Activated T-helper 2 cell treated with anti-CD3 and anti-CD28 coated beads, Interferon-gamma antibody, Interleukin-2, Interleukin-4, amounts not matched to agents 10 μg/mL and 5 μg/mL and 100 μg/mL, durations not matched to agents 14 hours and 24 hours and 36 hours (primary cell): Measurements from ENCODE around the gene PBX3. TPM values are rescaled to one million over a fixed set of nuclear protein-coding genes. Genes with fewer than 3 reads are reported as not detected.
"Not testable (repeated sequence)": the region's sequence is repeated elsewhere in the genome, so short reads cannot be mapped to it uniquely, and the experiment has no call there.

ENCODE experiments used
- DNase-seq: peaks from one replicate; pipeline ENCODE4 v3.0.0; 2021; ENCODE audit warnings: low spot score
- H3K27ac Mint-ChIP-seq: one replicate; pipeline ENCODE4 v1.8.0; 2021; ENCODE audit warnings: mixed read lengths
- H3K27me3 Mint-ChIP-seq: one replicate; pipeline ENCODE4 v1.8.0; 2021; ENCODE audit warnings: low read depth, mixed read lengths
- H3K36me3 Mint-ChIP-seq: one replicate; pipeline ENCODE4 v1.8.0; 2021; ENCODE audit warnings: low read depth, mixed read lengths
- H3K4me1 Mint-ChIP-seq: one replicate; pipeline ENCODE4 v1.8.0; 2021; ENCODE audit warnings: low read depth, mixed read lengths
- H3K4me3 Mint-ChIP-seq: one replicate; pipeline ENCODE4 v1.8.0; 2021; ENCODE audit warnings: low read depth, mild to moderate bottlenecking, moderate library complexity, mixed read lengths
- H3K9me3 Mint-ChIP-seq: one replicate; pipeline ENCODE4 v1.8.0; 2021; ENCODE audit warnings: mixed read lengths
- intact Hi-C: fragments of 100-400 bp; cut with micrococcal nuclease; formaldehyde crosslinking; loops from one replicate; pipeline ENCODE4 v1.15.1; 2023
- total RNA-seq: library from RNA; stranded (reverse); gene quantifications from 2 replicates; pipeline ENCODE4 v1.2.3, GENCODE V29; 2022

Gene PBX3
- total RNA-seq, 1 donor from 2014 or later, result 20.6 TPM

- H3K9me3 Mint-ChIP-seq, result no peaks in the 10 kb centered on the region
- H3K27ac Mint-ChIP-seq, result no peak overlapping the region
- intact Hi-C loops, result no loop called here
Observed at GRCh38 chr9:125766468-125767221, 19.5 kb downstream of the PBX3 start.

DNA sequence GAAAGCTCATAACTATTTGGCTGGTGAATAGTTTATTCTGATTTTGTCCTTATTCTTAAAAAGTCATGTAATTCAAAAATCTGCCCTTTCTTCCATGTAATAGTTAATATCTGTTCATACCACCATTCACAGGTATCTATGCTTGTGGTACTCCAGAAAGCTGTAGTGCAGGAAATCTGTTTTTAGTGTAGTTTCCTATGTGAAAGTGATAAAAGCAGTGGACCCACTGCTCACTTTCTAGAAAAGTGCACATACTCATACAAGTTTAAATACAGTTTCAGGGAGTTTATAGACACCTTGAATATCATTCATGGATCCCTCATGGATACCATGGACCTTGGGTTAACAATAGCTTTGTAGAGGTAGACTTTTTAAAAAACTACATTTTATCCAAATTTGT lies 20.2 kb downstream of the PBX3 start:
- H3K4me1 Mint-ChIP-seq, result peaks cover 11% of the 10 kb centered on the region
- no peaks in the 10 kb centered on the region for H3K9me3 Mint-ChIP-seq
- no peak overlapping the region for H3K27ac Mint-ChIP-seq
- intact Hi-C loops, result no loop called here
- no peak for DNase-seq
- no peaks in the 10 kb centered on the region for H3K27me3 Mint-ChIP-seq
- no peaks in the 10 kb centered on the region for H3K36me3 Mint-ChIP-seq
- no peak overlapping the region for H3K4me3 Mint-ChIP-seq

More at GRCh38 chr9:125766468-125767221, 19.5 kb downstream of the PBX3 start:
- no peak for DNase-seq
- Mint-ChIP-seq H3K4me3 (no peak overlapping the region), H3K36me3 (no peaks in the 10 kb centered on the region), H3K27me3 (no peaks in the 10 kb centered on the region), H3K4me1 (peaks cover 11% of the 10 kb centered on the region)

DNA sequence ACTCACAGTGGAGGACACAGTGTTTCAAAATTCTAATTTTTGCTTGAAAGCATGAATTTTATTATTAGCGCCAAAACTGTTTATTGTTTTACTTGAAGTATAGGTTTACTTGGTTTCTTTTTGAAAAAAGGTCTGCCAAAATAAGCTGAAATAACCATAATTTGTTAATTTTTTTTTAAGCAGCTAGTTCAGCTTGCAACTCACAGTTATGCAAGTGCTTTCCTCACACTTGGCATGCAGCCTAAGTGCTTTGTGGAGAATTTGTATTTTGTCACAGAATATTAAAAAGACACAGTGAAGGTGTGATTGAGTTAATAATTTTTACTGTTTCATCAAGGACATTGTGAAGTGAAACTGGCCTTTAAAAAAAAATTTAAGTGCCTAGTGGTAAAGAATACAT lies 21.6 kb downstream of the PBX3 start:
- peaks cover 9% of the 10 kb centered on the region for H3K4me1 Mint-ChIP-seq
- DNase-seq, result no peak
- intact Hi-C loops, result no loop called here
- H3K27me3 Mint-ChIP-seq, result no peaks in the 10 kb centered on the region
- peaks cover 3% of the 10 kb centered on the region for H3K36me3 Mint-ChIP-seq
- H3K9me3 Mint-ChIP-seq, result no peaks in the 10 kb centered on the region
- no peak overlapping the region for H3K4me3 Mint-ChIP-seq
- no peak overlapping the region for H3K27ac Mint-ChIP-seq

DNA sequence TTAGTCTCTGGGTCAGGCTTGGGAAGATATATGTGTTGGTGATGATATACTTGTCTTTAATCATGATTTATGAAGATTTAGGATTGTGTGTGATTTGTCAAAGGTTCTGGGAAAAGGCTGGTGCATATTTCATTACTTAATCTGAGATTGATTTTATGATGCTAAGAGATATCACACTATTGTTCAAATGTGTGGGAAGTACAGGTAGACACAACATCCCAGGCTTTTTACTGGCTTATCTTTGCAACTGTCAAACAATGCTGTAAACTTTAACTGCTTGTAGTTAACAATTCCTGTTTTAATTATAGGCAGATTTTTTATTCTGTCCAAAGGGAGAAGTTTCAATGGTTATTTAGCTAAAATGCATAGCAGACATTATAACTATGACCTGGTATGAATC lies 23.9 kb downstream of the PBX3 start:
- intact Hi-C loops, result no loop called here
- Mint-ChIP-seq H3K9me3 (peaks cover 6% of the 10 kb centered on the region), H3K4me3 (no peak overlapping the region), H3K4me1 (peaks cover 9% of the 10 kb centered on the region), H3K36me3 (peaks cover 10% of the 10 kb centered on the region), H3K27me3 (no peaks in the 10 kb centered on the region), H3K27ac (no peak overlapping the region)
- DNase-seq, result no peak

- Mint-ChIP-seq H3K9me3 (peaks cover 7% of the 10 kb centered on the region), H3K36me3 (peaks cover 10% of the 10 kb centered on the region), H3K27me3 (no peaks in the 10 kb centered on the region), H3K27ac (no peak overlapping the region), H3K4me3 (no peak overlapping the region), H3K4me1 (peaks cover 2% of the 10 kb centered on the region)
- DNase-seq, result no peak
- intact Hi-C loops, result no loop called here
Observed at GRCh38 chr9:125772740-125773139, 25.6 kb downstream of the PBX3 start.

GRCh38 chr9:125774106-125774505 lies 26.9 kb downstream of the PBX3 start:
- H3K4me1 Mint-ChIP-seq, result no peaks in the 10 kb centered on the region
- DNase-seq, result no peak
- H3K9me3 Mint-ChIP-seq, result peaks cover 7% of the 10 kb centered on the region
- intact Hi-C loops, result no loop called here
- peaks cover 10% of the 10 kb centered on the region for H3K36me3 Mint-ChIP-seq
- H3K4me3 Mint-ChIP-seq, result no peak overlapping the region
- no peak overlapping the region for H3K27ac Mint-ChIP-seq
- H3K27me3 Mint-ChIP-seq, result no peaks in the 10 kb centered on the region

DNA sequence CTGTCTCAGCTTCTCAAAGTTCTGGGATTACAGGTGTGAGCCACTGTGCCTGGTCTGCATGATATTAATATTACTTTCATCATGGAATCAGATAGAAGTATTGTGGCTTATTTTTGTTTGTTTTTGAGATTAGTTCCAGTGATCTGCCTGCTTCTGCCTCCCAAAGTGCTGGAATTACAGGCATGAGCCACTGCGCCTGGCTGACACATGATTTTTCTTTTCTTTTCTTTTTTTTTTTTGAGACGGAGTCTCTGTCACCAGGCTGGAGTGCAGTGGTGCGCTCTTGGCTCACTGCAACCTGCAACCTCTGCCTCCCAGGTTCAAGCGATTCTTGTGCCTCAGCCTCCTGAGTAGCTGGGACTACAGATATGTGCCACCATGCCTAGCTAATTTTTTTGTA lies 29.6 kb downstream of the PBX3 start:
- H3K27me3 Mint-ChIP-seq, intact Hi-C loops, H3K27ac Mint-ChIP-seq, H3K4me1 Mint-ChIP-seq, DNase-seq, H3K9me3 Mint-ChIP-seq, H3K4me3 Mint-ChIP-seq: not testable (repeated sequence)
- H3K36me3 Mint-ChIP-seq, result peaks cover 14% of the 10 kb centered on the region

DNA sequence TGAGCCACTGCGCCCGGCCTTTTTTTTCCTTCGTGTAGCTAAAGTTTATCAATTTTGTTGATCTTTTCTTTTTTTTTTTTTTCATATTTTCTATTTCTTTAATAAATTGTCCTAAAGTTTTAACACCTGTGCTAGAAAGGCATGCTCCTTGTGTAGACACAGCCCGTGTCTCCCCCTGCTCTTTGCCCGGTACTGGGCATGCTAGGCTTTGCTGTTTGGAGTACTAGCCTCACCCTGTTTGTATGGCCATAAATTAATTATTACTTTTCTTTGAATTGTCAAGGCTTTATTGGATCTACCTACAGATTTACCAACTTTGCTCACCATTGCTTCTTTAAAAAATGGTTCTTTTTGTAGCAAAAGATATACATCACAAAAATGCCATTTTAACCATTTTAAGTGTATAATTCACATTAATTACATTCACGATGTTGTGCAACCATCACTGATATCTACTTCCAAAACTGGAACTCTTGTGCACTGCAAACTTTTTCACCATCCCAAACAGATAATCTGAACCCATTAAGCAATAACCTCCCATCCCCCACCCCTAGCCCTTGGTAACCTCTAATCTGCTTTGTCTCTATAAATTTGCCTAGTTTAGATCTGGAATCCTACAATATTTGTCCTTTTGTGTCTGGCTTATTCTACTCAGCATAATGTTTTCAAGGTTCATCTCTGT lies 31.5 kb downstream of the PBX3 start:
- H3K27ac Mint-ChIP-seq, DNase-seq, H3K27me3 Mint-ChIP-seq, H3K4me3 Mint-ChIP-seq, H3K4me1 Mint-ChIP-seq, intact Hi-C loops: not testable (repeated sequence)
- Mint-ChIP-seq H3K36me3 (peaks cover 14% of the 10 kb centered on the region), H3K9me3 (peaks cover 12% of the 10 kb centered on the region)

GRCh38 chr9:125779220-125779565 lies 32.0 kb downstream of the PBX3 start:
- intact Hi-C loops, DNase-seq, H3K4me3 Mint-ChIP-seq: not testable (repeated sequence)

GRCh38 chr9:125782718-125783117 lies 35.5 kb downstream of the PBX3 start:
- DNase-seq, result no peak
- intact Hi-C loops, result no loop called here
- no peak overlapping the region for H3K27ac Mint-ChIP-seq
- H3K27me3 Mint-ChIP-seq, result no peaks in the 10 kb centered on the region
- H3K36me3 Mint-ChIP-seq, result peaks cover 18% of the 10 kb centered on the region
- peaks cover 5% of the 10 kb centered on the region for H3K9me3 Mint-ChIP-seq
- no peak overlapping the region for H3K4me3 Mint-ChIP-seq
- peaks cover 26% of the 10 kb centered on the region for H3K4me1 Mint-ChIP-seq

More at GRCh38 chr9:125779220-125779565, 32.0 kb downstream of the PBX3 start:
- peaks cover 11% of the 10 kb centered on the region for H3K36me3 Mint-ChIP-seq
- not testable (repeated sequence) for H3K4me1 Mint-ChIP-seq, H3K27me3 Mint-ChIP-seq, H3K27ac Mint-ChIP-seq
- peaks cover 12% of the 10 kb centered on the region for H3K9me3 Mint-ChIP-seq

DNA sequence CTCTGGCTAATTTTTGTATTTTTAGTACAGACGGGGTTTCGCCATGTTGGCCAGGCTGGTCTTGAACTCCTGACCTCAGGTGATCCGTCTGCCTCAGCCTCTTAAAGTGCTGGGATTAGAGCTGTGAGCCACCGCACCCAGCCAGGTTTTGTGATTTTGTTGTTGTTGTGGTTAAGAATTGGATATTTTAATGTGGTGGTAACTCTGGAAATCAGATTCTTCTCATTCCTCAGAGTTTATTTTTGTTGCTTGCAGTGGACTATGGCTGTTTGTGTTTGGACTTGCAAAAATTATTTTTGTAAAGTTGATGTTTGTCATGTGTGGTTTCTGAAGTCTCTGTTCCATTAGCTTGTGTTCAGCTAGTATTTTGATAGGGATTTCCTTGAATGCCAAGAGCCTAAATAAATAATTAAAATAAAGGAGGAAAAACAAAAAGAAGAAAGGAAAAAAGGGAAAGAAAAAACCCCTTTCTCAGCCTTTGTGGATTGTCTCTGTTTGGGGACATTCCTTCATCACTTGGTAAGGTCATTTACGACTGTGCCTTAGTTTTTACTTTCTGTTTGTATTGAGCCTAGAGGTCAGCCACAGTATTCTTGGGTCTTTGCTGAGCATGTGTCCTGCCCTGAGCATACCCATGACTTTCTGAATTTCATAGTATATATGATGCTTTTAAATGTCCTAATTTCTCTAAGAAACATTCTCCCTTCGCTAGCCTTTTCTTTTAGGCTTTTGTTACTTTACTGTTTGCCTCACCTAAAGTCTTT lies 37.3 kb downstream of the PBX3 start:
- no peak for DNase-seq
- Mint-ChIP-seq H3K9me3 (peaks cover 5% of the 10 kb centered on the region), H3K4me3 (no peak overlapping the region), H3K27ac (peak overlapping the region; percentile 54), H3K27me3 (no peaks in the 10 kb centered on the region), H3K36me3 (peaks cover 21% of the 10 kb centered on the region), H3K4me1 (peaks cover 27% of the 10 kb centered on the region)
- intact Hi-C loops, result no loop called here

DNA sequence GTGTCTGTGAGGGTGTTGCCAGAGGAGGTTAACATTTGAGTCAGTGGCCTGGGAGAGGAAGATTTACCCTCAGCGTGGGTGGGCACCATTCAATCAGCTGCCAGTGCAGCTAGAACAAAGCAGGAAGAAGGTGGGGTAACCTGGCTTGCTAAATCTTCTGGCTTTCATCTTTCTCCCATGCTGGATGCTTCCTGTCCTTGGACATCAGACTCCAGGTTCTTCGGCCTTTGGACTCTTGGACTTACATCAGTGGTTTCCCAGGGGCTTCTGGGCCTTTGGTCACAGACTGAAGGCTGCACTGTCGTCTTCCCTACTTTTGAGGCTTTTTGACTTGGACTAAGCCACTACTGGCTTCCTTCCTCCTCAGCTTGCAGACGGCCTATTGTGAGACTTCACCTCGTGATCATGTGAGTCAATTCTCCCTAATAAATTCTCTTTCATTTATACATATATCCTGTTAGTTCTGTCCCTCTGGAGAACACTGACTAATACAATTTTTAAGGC lies 38.1 kb downstream of the PBX3 start:
- H3K27me3 Mint-ChIP-seq, result no peaks in the 10 kb centered on the region
- H3K4me3 Mint-ChIP-seq, result peak overlapping the region; percentile 28
- peak overlapping the region; percentile 54 for H3K27ac Mint-ChIP-seq
- H3K36me3 Mint-ChIP-seq, result peaks cover 21% of the 10 kb centered on the region
- peaks cover 27% of the 10 kb centered on the region for H3K4me1 Mint-ChIP-seq
- intact Hi-C loops, result no loop called here
- no peak for DNase-seq
- peaks cover 5% of the 10 kb centered on the region for H3K9me3 Mint-ChIP-seq

DNA sequence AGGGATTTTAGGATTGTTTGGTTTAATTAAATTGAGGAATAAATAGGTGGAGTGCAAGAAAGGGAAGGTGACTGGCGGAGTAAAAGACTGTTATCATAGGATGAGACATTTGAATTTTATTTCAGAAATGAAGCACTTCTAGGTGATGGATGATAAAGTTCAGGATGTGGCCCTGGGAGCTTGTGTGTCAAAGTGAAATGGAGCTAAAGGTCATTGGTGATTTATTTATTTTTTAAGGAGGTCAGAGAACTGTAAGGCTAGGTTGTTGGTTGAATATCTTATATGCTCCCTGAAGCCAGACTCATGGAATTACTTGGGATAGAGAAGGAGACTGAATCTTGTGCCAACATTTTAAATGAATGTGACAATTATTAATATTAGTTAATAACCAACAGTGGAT lies 40.5 kb downstream of the PBX3 start:
- intact Hi-C loops, result no loop called here
- Mint-ChIP-seq H3K36me3 (peaks cover 15% of the 10 kb centered on the region), H3K27ac (no peak overlapping the region), H3K4me3 (no peak overlapping the region), H3K27me3 (no peaks in the 10 kb centered on the region), H3K4me1 (peaks cover 27% of the 10 kb centered on the region), H3K9me3 (no peaks in the 10 kb centered on the region)
- no peak for DNase-seq
